Measurements from ENCODE around the gene SPRN.
"Not testable (repeated sequence)": the region's sequence is repeated elsewhere in the genome, so short reads cannot be mapped to it uniquely, and the experiment has no call there.

Gene SPRN

GRCh38 chr10:133456041-133456951 lies 31.9 kb upstream of the SPRN start:
- DNase-seq (ENCODE audit: low read depth in 2 of 2): no peak

- DNase-seq (ENCODE audit: low read depth in 2 of 2): no peak
These were observed 31.2 kb upstream of the SPRN start for GRCh38 chr10:133455611-133456031.

GRCh38 chr10:133455196-133455595 lies 30.8 kb upstream of the SPRN start:
- DNase-seq (ENCODE audit: low read depth in 2 of 2): no peak

- no peak for DNase-seq (ENCODE audit: low read depth in 2 of 2)
These were observed 29.9 kb upstream of the SPRN start for GRCh38 chr10:133454204-133454893.

GRCh38 chr10:133453516-133454203 lies 29.2 kb upstream of the SPRN start, which contains the start of gene SCART1:
Gene SCART1 (plus strand): TSS chr10:133453945. CDS start chr10:133453998, 53 bp downstream.
- no peak for DNase-seq (ENCODE audit: low read depth in 2 of 2)

- DNase-seq (ENCODE audit: low read depth in 2 of 2): no peak
These were observed 28.0 kb upstream of the SPRN start for GRCh38 chr10:133452453-133452852.

GRCh38 chr10:133451346-133451745 lies 26.9 kb upstream of the SPRN start:
- DNase-seq (ENCODE audit: low read depth in 2 of 2): no peak

- no peak for DNase-seq (ENCODE audit: low read depth in 2 of 2)
These were observed 23.7 kb upstream of the SPRN start for GRCh38 chr10:133448120-133448519.

GRCh38 chr10:133446979-133447378 lies 22.6 kb upstream of the SPRN start:
- DNase-seq (ENCODE audit: low read depth in 2 of 2): no peak

- DNase-seq (ENCODE audit: low read depth in 2 of 2): no peak
These were observed 21.6 kb upstream of the SPRN start for GRCh38 chr10:133445751-133446708.

GRCh38 chr10:133445268-133445732 lies 20.9 kb upstream of the SPRN start:
- no peak for DNase-seq (ENCODE audit: low read depth in 2 of 2)

GRCh38 chr10:133444342-133445267 lies 20.2 kb upstream of the SPRN start:
- no peak for DNase-seq (ENCODE audit: low read depth in 2 of 2)

GRCh38 chr10:133442967-133443924 lies 18.8 kb upstream of the SPRN start:
- no peak for DNase-seq (ENCODE audit: low read depth in 2 of 2)

- DNase-seq (ENCODE audit: low read depth in 2 of 2): no peak
These were observed 18.0 kb upstream of the SPRN start for GRCh38 chr10:133442191-133442966.

- DNase-seq (ENCODE audit: low read depth in 2 of 2): no peak
These were observed 17.4 kb upstream of the SPRN start for GRCh38 chr10:133441780-133442179.

- not testable (repeated sequence) for DNase-seq (ENCODE audit: low read depth in 2 of 2)
These were observed 16.9 kb upstream of the SPRN start for GRCh38 chr10:133441356-133441755.

- no peak for DNase-seq (ENCODE audit: low read depth in 2 of 2)
These were observed 16.3 kb upstream of the SPRN start for GRCh38 chr10:133440633-133441285.

Data from fibroblast of skin of left biceps (primary cell).